BLaER1 treated with 17β-estradiol and CSF1 and Interleukin-3, amounts not matched to agents 10 nM and 100 nM (cell line): ENCODE measurements around the gene MPPED2.

ENCODE experiments used
- H3K27ac ChIP-seq, 11 experiments: shearing (Covaris generic); formaldehyde crosslinking; 2 replicates each; pipeline ENCODE4 v1.8.1; 2022
- H3K27me3 ChIP-seq, 11 experiments: shearing (Covaris generic); formaldehyde crosslinking; 2 replicates each; pipeline ENCODE4 v1.8.1; 2022
- H3K36me3 ChIP-seq, 11 experiments: shearing (Covaris generic); formaldehyde crosslinking; 2 replicates each; pipeline ENCODE4 v1.8.1; 2022
- H3K4me1 ChIP-seq, 10 experiments: shearing (Covaris generic); formaldehyde crosslinking; 2 replicates each; pipeline ENCODE4 v1.8.1; 2022
- H3K4me2 ChIP-seq, 11 experiments: shearing (Covaris generic); formaldehyde crosslinking; 2 replicates each; pipeline ENCODE4 v1.8.1; 2022
- H3K4me3 ChIP-seq, 10 experiments: shearing (Covaris generic); formaldehyde crosslinking; 2 replicates each; pipeline ENCODE4 v1.8.1; 2022
- H3K9ac ChIP-seq, 11 experiments: shearing (Covaris generic); formaldehyde crosslinking; 2 replicates each; pipeline ENCODE4 v1.8.1; 2022
- H3K9me3 ChIP-seq, 11 experiments: shearing (Covaris generic); formaldehyde crosslinking; replicated peaks in 1 of 11; 2 replicates each; pipeline ENCODE4 v1.8.1; 2022
- H4K20me1 ChIP-seq, 11 experiments: shearing (Covaris generic); formaldehyde crosslinking; 2 replicates each; pipeline ENCODE4 v1.8.1; 2022
- Cebpa-rat ChIP-seq, 11 experiments: shearing (Covaris generic); IDR thresholded peaks; 2 replicates each; pipeline ENCODE4 v1.8.1; 2022

MPPED2 gene

GRCh38 chr11:30527566-30527965 is 58.6 kb downstream of the MPPED2 start:
- Histone ChIP-seq H3K27me3 (no peaks in the 10 kb centered on the region), H3K4me3 (no peak overlapping the region), H3K9ac (no peak overlapping the region), H3K9me3 (no peaks in the 10 kb centered on the region), H3K4me2 (no peak overlapping the region), H3K27ac (no peak overlapping the region), H3K36me3 (no peaks in the 10 kb centered on the region), H3K4me1 (no peaks in the 10 kb centered on the region), H4K20me1 (no peaks in the 10 kb centered on the region)
- no peak for TF ChIP-seq Cebpa-rat (IDR thresholded peaks at IDR 0.05)

GRCh38 chr11:30526558-30526957 is 59.6 kb downstream of the MPPED2 start:
- H3K4me1 ChIP-seq = no peaks in the 10 kb centered on the region
- no peak for TF ChIP-seq Cebpa-rat (IDR thresholded peaks at IDR 0.05)
- no peak overlapping the region for H3K4me2 ChIP-seq
- no peaks in the 10 kb centered on the region for H3K36me3 ChIP-seq
- H3K27ac ChIP-seq = no peak overlapping the region
- no peak overlapping the region for H3K4me3 ChIP-seq
- H4K20me1 ChIP-seq = no peaks in the 10 kb centered on the region
- H3K9me3 ChIP-seq = no peaks in the 10 kb centered on the region
- H3K27me3 ChIP-seq = no peaks in the 10 kb centered on the region
- H3K9ac ChIP-seq = no peak overlapping the region

GRCh38 chr11:30522536-30523243 is 63.5 kb downstream of the MPPED2 start:
- no peaks in the 10 kb centered on the region for H3K36me3 ChIP-seq
- 0 out of 20 replicates have a peak, but pooled peaks cover 0 to 3% (median 0%) of the 10 kb centered on the region in 10 experiments for H3K4me1 ChIP-seq
- H3K4me3 ChIP-seq = no peak overlapping the region
- H3K4me2 ChIP-seq = no peak overlapping the region
- H3K9me3 ChIP-seq = no peaks in the 10 kb centered on the region
- no peak for TF ChIP-seq Cebpa-rat (IDR thresholded peaks at IDR 0.05)
- H4K20me1 ChIP-seq = no peaks in the 10 kb centered on the region
- no peak overlapping the region for H3K27ac ChIP-seq
- H3K9ac ChIP-seq = no peak overlapping the region
- H3K27me3 ChIP-seq = no peaks in the 10 kb centered on the region

- Histone ChIP-seq H3K27ac (no peak overlapping the region), H3K9me3 (no peaks in the 10 kb centered on the region), H3K27me3 (no peaks in the 10 kb centered on the region), H3K4me2 (no peak overlapping the region), H4K20me1 (no peaks in the 10 kb centered on the region), H3K9ac (no peak overlapping the region), H3K4me3 (no peak overlapping the region), H3K36me3 (no peaks in the 10 kb centered on the region), H3K4me1 (0 out of 20 replicates have a peak, but pooled peaks cover 0 to 3% (median 0%) of the 10 kb centered on the region in 10 experiments)
- TF ChIP-seq Cebpa-rat (IDR thresholded peaks at IDR 0.05) = no peak
Observed at GRCh38 chr11:30521297-30522071, 64.7 kb downstream of the MPPED2 start.

- H3K27ac ChIP-seq = no peak overlapping the region
- H3K4me1 ChIP-seq = peaks cover 6 to 18% (median 13%) of the 10 kb centered on the region in 10 experiments; a peak in 19 of 20 replicates
- no peaks in the 10 kb centered on the region for H3K36me3 ChIP-seq
- no peak overlapping the region for H3K9ac ChIP-seq
- H4K20me1 ChIP-seq = no peaks in the 10 kb centered on the region
- peaks cover 0 to 7% (median 0%) of the 10 kb centered on the region in 11 experiments; a peak in 4 of 22 replicates for H3K9me3 ChIP-seq
- H3K4me3 ChIP-seq = no peak overlapping the region
- H3K4me2 ChIP-seq = no peak overlapping the region
- TF ChIP-seq Cebpa-rat (IDR thresholded peaks at IDR 0.05) = no peak
- no peaks in the 10 kb centered on the region for H3K27me3 ChIP-seq
Observed at GRCh38 chr11:30513087-30513486, 73.1 kb downstream of the MPPED2 start.

GRCh38 chr11:30511408-30511807 is 74.7 kb downstream of the MPPED2 start:
- Histone ChIP-seq H3K4me2 (peak overlapping the region in 9 of 11 experiments; percentile 8 to 61 (median 40); a peak in 15 of 22 replicates), H3K4me1 (peaks cover 6 to 18% (median 13%) of the 10 kb centered on the region in 10 experiments; a peak in 19 of 20 replicates), H3K9ac (no peak overlapping the region), H3K27me3 (no peaks in the 10 kb centered on the region), H4K20me1 (no peaks in the 10 kb centered on the region), H3K27ac (no peak overlapping the region; a peak in 1 of 22 replicates), H3K4me3 (no peak overlapping the region), H3K36me3 (no peaks in the 10 kb centered on the region), H3K9me3 (peaks cover 0 to 7% (median 0%) of the 10 kb centered on the region in 11 experiments; a peak in 4 of 22 replicates)
- no peak for TF ChIP-seq Cebpa-rat (IDR thresholded peaks at IDR 0.05)

- Histone ChIP-seq H3K4me2 (peak overlapping the region in 8 of 11 experiments; percentile 8 to 61 (median 42); a peak in 14 of 22 replicates), H3K9me3 (peaks cover 0 to 7% (median 0%) of the 10 kb centered on the region in 11 experiments; a peak in 4 of 22 replicates), H3K36me3 (no peaks in the 10 kb centered on the region), H3K4me1 (peaks cover 6 to 18% (median 13%) of the 10 kb centered on the region in 10 experiments; a peak in 19 of 20 replicates), H3K27me3 (no peaks in the 10 kb centered on the region), H3K27ac (no peak overlapping the region), H3K4me3 (no peak overlapping the region), H3K9ac (no peak overlapping the region), H4K20me1 (no peaks in the 10 kb centered on the region)
- TF ChIP-seq Cebpa-rat (IDR thresholded peaks at IDR 0.05) = no peak
Observed at GRCh38 chr11:30510750-30511149, 75.4 kb downstream of the MPPED2 start.

- H3K4me2 ChIP-seq = no peak overlapping the region
- no peaks in the 10 kb centered on the region for H3K27me3 ChIP-seq
- H3K9me3 ChIP-seq = peaks cover 0 to 7% (median 0%) of the 10 kb centered on the region in 11 experiments; a peak in 4 of 22 replicates
- H3K9ac ChIP-seq = no peak overlapping the region
- no peaks in the 10 kb centered on the region; a peak in 1 of 22 replicates for H4K20me1 ChIP-seq
- H3K36me3 ChIP-seq = no peaks in the 10 kb centered on the region
- H3K27ac ChIP-seq = no peak overlapping the region
- H3K4me3 ChIP-seq = no peak overlapping the region
- no peak for TF ChIP-seq Cebpa-rat (IDR thresholded peaks at IDR 0.05)
- H3K4me1 ChIP-seq = peaks cover 6 to 18% (median 13%) of the 10 kb centered on the region in 10 experiments; a peak in 19 of 20 replicates
Observed at GRCh38 chr11:30509364-30509763, 76.8 kb downstream of the MPPED2 start.

- no peak overlapping the region for H3K27ac ChIP-seq
- H3K36me3 ChIP-seq = no peaks in the 10 kb centered on the region
- H3K4me2 ChIP-seq = no peak overlapping the region
- no peak overlapping the region for H3K9ac ChIP-seq
- H3K4me1 ChIP-seq = peaks cover 4 to 18% (median 13%) of the 10 kb centered on the region in 10 experiments; a peak in 18 of 20 replicates
- H3K27me3 ChIP-seq = no peaks in the 10 kb centered on the region
- H3K9me3 ChIP-seq = peaks cover 0 to 7% (median 0%) of the 10 kb centered on the region in 11 experiments; a peak in 4 of 22 replicates
- no peaks in the 10 kb centered on the region; a peak in 1 of 22 replicates for H4K20me1 ChIP-seq
- TF ChIP-seq Cebpa-rat (IDR thresholded peaks at IDR 0.05) = no peak
- H3K4me3 ChIP-seq = no peak overlapping the region
Observed at GRCh38 chr11:30508594-30508993, 77.6 kb downstream of the MPPED2 start.
